NCI-H1092 treated with DMSO at 0.1 percent for 48 hours (cell line): Measurements from ENCODE around the gene IMPACT.

ENCODE experiments used
- DNase-seq: peaks from one replicate; lab custom pipeline; 2025; lab: John Stamatoyannopoulos, UW

IMPACT gene

GRCh38 chr18:24426398-24427294 lies at the start of gene IMPACT:
Gene IMPACT (plus strand): TSS chr18:24426670. CDS start chr18:24426757, 87 bp downstream.
- DNase-seq = peak; percentile 85

- DNase-seq = no peak
These were observed 47.9 kb upstream of the IMPACT start for GRCh38 chr18:24378598-24378997.

GRCh38 chr18:24380163-24380747 lies 46.2 kb upstream of the IMPACT start:
- DNase-seq = no peak

- no peak for DNase-seq
These were observed 45.3 kb upstream of the IMPACT start for GRCh38 chr18:24381126-24381525.

GRCh38 chr18:24386681-24387080 lies 39.8 kb upstream of the IMPACT start:
- no peak for DNase-seq

GRCh38 chr18:24388957-24389356 lies 37.5 kb upstream of the IMPACT start:
- no peak for DNase-seq

- DNase-seq = no peak
These were observed 31.2 kb upstream of the IMPACT start for GRCh38 chr18:24395049-24395795.

- DNase-seq = no peak
These were observed 30.3 kb upstream of the IMPACT start for GRCh38 chr18:24396082-24396633.

GRCh38 chr18:24397131-24397693 lies 29.3 kb upstream of the IMPACT start:
- peak; percentile 77 for DNase-seq

- peak; percentile 92 for DNase-seq
These were observed 28.6 kb upstream of the IMPACT start, which contains the start of gene OSBPL1A for GRCh38 chr18:24397694-24398368. Gene OSBPL1A (minus strand): TSS chr18:24397824. CDS start chr18:24377533, 20,291 bp downstream.

GRCh38 chr18:24398540-24398939 lies 27.9 kb upstream of the IMPACT start:
- DNase-seq = no peak

- no peak for DNase-seq
These were observed 25.9 kb upstream of the IMPACT start for GRCh38 chr18:24400587-24400986.

- no peak for DNase-seq
These were observed 24.2 kb upstream of the IMPACT start for GRCh38 chr18:24402209-24402785.

- DNase-seq = no peak
These were observed 23.4 kb upstream of the IMPACT start for GRCh38 chr18:24403076-24403475.

GRCh38 chr18:24404591-24404990 lies 21.9 kb upstream of the IMPACT start:
- no peak for DNase-seq

- DNase-seq = no peak
These were observed 18.0 kb upstream of the IMPACT start for GRCh38 chr18:24408496-24408895.

- no peak for DNase-seq
These were observed 13.3 kb upstream of the IMPACT start for GRCh38 chr18:24413148-24413547.

GRCh38 chr18:24414349-24415003 lies 12.0 kb upstream of the IMPACT start:
- no peak for DNase-seq

- no peak for DNase-seq
These were observed 9.0 kb upstream of the IMPACT start for GRCh38 chr18:24417480-24417879.

- DNase-seq = no peak
These were observed 5.9 kb upstream of the IMPACT start for GRCh38 chr18:24420551-24420950.
